GM18870 (cell line): ENCODE results near the gene NEAT1.
"Not testable (repeated sequence)": the region's sequence is repeated elsewhere in the genome, so short reads cannot be mapped to it uniquely, and the experiment has no call there.

Experiments
- ATAC-seq: cut with Tn5 transposase; IDR thresholded peaks from one replicate; pipeline ENCODE4 v1.9.1; 2021; ENCODE audit warnings: moderate library complexity; ENCODE audit not compliant: unreplicated experiment

Gene NEAT1

DNA sequence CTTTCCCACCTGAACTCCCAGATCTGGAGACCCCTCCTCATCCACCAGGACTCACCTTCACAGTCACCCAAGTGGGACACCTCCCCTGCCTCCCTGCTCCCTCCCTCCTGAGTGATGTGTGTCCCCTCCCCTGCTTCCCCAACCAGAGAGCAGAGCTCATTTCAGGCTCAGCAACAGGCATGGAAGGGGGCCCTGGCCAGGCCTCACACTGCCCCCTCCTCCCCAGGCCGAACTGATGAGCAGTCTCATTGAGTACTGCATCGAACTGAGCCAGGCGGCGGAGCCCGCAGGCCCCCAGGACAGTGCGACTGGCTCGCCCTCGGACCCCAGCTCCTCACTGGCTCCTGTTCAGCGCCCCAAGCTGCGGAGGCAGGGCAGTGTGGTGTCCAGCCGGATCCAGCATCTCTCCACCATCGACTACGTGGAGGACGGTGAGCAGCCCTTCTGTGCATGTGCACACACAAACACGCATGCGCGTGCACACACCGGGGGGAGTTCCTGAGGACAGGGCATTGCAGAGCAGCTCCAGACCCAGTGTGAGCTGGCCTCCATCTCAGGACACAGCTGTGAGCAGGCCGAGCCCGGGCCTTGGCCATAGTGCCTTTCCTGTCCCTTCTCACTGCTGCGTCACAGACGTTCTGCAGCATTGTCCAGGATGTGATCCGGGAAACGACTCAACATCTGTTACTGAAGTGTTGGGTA lies 17.8 kb upstream of the NEAT1 start:
- no peak for ATAC-seq

DNA sequence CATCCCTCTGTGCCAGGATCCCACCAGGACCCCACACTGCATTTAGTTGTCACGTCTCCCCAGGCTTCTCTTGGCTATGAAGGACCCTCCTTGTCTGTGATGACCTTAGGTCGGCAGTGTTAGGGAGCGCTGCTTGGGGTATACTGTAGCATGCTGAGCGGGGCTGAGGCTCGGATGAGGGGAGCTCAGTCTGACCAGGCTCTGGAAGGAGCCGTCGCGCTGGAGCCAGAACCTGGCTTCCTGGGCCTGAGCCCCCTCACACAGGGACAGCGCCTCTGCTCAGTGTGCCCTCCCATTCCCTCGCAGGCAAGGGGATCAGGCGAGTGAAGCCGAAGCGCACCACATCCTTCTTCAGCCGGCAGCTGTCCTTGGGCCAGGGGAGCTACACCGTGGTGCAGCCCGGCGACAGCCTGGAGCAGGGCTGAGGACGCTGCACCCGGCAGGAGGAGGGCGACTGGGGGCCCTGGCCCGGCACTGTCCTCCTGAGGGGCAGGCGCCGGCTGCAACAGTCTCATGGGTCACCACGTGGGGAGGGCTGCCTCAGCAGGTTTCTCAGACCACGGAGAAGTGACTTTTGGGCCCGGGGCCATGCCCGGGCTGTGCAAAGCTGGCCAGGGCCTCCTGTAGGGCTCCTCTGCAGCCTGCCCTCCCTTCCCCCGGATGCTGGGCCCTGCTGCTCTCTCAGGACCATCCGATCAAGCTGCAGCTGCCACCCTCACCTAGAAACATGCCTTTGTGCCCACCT lies 11.5 kb upstream of the NEAT1 start:
- no peak for ATAC-seq

DNA sequence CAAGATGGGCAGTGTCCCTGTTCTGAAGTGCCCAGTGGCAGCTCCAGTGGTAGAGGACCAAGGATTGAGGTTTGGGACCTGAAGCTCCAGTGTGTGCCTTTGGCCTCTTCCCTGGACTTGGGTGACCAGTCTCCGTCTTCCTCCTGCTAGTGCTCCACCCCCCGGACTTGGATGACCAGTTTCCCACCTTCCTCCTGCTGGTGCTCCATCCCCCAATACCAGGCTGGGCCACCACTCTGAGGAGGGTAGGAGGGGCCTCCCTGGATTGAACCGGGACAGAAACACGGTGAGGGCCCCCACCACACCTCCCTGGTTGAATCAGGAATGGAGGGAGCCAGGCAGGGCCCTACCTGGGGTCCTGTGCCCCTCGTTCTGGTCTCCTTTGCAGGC lies 10.9 kb upstream of the NEAT1 start:
- ATAC-seq, result no peak

DNA sequence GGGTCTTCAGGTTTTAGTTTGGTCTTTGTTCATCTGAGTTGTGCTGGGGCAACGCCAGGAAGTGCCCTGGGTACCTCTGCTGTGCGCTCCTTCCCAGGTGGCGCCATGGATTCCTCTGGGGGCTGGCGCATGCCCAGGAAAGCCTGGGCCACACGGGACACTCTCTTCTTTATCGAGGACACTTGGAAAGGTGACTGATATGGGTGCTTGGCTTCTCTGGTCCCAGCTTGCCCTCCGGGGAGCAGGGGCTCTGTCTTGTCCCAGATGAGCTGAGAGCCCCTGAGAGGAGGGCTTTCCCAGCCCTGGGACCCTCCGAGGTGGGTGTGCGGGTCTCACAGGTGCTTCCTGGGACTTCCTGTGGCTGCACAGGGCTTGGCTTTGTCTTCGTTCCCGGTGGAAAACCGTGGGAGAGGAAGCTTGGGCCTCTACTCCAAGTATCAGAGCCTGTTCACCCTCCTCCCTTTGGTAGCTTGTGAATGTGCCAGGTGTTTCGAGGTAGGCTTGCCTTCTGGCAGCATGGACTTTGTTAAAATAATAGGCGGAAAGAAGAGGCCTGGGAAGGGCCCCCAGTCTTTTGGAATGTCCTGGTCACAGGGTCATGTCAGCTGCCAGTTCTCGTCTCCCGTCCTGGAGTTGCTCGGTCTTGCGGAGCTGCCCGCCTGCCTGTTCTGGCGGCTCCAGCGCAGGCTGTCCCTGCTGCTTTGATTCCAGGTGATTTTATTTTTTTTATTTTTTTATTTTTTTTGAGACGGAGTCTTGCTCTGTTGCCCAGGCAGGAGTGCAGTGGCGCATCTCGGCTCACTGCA lies 10.1 kb upstream of the NEAT1 start:
- ATAC-seq, result no peak

DNA sequence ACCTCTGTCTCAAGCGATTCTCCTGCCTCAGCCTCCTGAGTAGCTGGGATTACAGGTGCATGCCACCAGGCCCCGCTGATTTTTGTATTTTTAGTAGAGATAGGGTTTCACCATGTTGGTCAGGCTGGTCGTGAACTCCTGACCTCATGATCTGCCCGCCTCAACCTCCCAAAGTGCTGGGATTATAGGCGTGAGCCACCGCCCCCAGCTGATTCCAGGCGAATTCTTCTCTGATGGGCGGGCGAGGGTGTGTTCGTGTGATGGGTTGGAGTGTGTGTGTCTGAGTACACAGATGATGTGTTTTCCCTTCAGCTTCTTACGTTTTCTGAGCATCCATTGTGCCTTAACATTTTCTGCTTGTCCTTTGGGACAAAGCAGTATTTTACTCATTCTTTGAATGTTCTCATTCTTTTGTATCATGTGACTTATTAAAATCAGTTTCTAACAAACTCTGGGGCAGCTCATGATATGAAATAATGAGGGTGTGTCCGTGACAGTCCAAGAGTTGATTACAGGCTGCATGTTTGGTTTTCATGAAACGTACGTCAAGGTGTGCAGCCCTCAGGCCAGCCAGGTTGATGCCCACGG lies 9.4 kb upstream of the NEAT1 start:
- ATAC-seq, result not testable (repeated sequence)

DNA sequence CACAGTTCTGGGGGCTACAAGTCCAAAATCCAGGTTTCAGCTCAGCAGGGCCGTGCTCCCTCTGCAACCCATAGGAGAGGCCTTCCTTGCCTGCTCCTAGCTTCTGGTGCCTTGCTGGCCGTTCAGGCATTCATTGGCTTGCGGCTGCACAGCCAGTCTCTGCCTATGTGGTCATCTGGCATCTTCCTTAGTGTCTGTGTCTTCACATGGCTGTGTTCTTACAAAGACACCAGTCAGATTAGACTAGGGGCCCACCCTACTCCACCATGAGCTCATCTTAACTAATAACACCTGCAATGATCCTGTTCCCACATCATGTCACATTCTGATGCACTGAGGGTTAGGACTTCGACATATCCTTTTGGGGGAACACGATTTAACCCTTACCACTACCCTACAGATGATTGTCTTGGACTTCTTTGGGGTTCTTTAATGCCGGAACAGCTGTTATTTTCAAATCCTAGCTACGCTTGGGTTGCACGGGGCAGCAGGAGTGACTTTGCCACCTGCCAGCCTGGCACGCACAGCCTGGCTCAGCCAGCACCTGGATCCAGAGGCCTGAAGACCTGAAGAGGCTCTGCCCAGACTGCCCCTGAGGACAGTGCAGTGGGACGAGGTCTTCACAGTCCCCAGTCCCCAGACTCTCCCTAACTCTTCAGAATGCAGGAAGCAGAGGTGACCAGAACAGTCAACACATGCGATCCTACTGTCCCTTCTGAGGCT lies 7.7 kb upstream of the NEAT1 start:
- ATAC-seq, result no peak

DNA sequence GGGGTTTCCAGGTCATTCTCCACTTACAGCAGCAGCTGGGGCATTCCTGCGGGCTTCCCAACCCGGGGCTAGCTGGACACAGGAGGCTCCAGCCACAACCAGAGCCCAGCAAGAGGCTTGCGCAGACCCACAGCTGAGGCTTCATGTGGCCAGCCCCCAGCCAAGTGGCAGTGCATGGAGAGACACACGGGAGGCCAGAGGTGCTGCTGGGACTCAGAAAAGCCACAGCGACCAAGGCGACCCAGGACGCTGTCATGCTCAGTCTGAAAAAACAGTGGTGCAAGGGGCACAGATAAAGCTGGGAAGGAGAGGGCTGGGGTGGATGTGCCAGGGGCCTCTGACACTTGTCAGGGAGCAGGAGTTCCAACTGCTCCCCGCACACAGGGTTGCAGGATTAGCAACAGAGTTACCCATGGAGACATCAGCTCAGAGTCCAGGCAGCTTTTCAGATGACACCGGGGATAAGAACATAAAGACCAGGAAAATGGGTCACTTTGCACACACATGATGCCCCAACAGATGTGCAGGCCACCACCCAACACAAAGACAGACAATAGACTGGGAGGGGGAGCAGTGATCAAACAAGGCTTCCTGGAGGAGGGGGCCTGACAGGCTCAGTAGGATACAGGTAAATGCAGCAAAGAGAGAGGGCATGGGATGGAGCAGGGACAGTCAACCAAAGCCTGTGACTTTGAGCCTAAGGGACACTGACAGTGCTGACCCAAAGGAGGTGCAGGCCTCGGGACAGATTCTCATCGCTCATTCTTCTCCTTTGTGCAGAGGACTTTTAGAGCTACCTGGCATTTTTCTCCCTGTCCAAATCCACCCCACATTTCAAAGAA lies 6.9 kb upstream of the NEAT1 start:
- no peak for ATAC-seq

DNA sequence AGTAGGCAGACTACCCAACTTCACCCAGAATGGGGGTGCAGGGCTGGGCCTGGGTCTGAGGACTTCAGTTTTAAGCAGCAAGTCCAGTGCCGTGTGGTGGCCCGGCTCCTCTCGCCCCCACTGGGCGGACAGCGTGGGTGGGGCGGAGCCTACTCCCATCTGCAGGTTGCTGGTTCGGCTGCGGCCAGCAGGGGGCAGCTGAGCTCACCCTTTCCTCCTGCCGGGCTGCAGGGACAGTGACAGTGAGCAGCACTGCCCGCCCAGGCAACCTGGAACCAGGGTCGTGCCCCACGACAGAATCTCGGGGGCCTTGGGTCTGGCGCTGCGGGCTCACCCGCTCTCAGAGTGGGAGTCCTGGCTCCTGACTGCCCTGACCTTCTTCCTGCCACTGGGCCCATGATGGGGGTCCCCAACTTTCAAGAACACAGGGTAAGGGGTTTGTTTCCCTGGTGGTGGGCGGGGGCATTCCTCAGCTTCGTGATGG lies 6.2 kb upstream of the NEAT1 start:
- no peak for ATAC-seq

DNA sequence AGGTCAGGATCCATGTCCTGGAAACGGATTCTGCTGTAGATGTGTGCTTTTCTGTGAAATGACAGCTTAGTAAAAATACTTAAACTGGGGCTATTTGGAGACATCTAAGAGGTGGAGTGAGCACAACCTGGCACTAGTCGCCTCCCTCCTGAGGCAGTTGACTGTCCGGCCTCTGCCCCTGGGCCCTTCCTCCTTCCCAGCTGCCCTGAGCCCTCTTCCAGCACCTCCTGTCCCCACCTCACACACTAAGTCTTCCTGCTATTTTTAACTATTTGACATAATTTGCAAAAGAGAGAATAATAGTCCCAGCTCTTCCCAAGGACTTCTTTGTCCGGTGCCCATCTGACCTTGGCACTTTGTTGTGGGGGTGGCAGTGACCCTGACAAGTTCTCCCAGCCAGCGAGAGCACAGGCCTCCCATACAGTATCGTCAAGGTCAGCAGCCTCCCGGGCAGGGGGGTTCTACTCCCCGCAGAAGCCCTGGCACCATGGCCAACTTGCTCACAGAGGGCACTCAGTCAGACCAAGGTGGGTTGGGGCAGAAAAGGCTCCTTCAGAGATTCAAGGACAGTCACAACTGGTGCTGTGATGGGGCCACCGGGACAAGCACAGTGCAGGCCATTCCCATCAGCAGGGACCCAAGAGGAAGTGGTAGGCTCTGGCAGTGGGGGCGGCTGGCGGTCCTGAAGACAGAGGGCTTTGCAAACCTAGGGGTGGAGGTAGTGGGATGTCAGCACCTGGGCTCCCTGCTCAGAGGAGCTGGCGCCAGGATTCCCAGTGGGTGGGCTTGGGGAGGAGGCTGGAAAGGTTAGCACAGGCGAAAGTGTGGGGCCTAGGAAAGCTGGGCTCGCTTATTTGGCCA lies 5.5 kb upstream of the NEAT1 start:
- no peak for ATAC-seq

DNA sequence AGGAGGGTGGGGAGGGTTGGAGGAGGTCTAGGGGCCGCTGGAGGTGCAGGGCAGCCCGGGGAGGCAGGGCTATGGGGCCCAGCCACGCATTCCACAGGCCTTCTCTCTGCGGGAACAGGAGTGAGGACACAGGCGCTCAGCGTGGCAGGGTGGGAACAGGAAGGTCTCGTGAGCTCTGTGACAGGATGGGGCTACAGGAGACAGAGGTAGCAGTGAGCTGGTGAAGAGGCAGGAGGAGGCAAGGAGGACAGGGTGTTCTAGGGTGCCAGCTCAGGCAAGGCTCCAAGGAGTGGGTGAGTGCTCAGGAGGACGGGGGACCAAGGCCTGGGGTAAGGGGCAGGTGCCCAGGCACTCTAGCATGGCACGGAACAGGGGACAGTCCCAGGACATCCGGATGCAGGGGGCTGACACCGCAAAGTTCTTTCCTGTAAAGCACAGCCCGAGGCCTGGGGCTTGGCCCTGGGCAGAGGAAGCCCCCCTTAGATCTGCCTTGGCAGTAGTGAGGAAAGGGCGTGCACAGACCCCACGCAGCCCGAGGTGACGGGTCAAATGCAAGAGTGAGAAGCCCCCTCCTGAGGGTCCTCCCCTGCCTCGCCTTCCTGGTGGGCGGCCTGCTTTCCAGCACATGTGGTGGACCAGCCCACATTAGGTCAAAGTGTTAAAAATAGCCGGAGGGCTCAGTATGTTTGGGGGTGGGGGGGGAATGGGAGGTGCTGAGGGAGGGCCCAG lies 4.7 kb upstream of the NEAT1 start:
- no peak for ATAC-seq

DNA sequence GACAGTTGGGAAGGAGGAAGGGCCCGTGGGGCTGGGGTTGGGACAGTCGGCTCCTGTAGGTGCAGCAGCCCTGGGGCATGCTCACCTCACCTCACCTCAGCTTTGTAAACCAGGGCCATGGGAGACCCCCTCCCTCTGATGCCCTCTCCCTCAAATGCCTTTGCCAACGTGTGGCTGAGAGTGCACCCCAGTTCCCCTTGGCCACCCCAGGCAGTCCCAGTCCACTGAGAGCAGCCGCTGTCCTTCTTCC lies 4.2 kb upstream of the NEAT1 start:
- ATAC-seq, result no peak

DNA sequence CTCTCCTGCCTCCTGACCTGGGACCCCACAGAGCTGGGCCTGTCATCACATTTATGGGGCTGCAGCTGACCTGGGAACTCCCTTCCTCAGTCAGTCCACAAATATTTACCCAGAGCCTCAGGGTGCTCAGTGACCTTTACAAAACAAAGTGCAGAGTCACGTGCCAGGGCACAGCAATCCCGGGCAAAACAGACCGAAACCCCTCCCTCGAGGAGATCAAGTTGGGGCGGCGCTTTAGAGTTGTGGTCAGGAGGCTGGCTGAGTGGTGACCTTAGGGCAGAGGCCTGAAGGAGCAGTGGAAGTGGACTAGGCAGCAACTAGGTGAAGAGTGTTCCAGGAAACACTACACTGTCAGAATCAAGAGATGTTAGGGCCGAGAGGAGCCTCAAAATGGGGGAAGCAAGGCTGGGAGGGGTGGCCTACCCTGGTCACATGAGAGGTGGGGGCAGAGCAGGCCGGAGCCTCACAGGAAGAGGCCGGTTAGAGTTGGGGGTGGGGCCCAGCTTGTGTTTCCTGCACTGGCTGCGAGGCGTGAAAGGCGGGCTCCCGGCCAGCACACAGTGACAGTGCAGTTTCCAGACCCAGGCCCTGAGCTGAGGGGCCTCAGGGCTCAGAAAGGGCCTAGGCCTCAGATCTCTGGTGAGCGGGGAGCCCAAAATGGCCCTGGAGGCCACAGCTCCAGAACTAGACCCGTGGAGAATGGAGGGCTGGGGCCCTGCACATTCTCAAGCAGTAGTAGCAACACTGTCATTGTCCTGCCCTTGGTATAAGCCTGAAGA lies 3.7 kb upstream of the NEAT1 start:
- peak; percentile 22 for ATAC-seq

DNA sequence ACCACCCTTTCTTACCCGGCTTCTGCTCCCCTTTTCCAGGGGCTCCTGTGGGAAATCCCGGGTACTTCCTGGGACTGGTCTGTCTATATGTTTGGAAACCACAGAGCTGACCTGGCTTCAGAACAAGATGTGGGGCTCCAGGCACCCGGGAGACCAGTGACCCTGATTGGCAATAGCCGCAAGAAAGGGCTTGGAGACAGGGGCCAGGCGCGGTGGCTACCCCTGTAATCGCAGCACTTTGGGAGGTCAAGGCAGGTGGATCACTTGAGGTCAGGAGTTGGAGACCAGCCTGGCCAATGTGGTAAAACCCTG lies 3.2 kb upstream of the NEAT1 start:
- no peak for ATAC-seq

DNA sequence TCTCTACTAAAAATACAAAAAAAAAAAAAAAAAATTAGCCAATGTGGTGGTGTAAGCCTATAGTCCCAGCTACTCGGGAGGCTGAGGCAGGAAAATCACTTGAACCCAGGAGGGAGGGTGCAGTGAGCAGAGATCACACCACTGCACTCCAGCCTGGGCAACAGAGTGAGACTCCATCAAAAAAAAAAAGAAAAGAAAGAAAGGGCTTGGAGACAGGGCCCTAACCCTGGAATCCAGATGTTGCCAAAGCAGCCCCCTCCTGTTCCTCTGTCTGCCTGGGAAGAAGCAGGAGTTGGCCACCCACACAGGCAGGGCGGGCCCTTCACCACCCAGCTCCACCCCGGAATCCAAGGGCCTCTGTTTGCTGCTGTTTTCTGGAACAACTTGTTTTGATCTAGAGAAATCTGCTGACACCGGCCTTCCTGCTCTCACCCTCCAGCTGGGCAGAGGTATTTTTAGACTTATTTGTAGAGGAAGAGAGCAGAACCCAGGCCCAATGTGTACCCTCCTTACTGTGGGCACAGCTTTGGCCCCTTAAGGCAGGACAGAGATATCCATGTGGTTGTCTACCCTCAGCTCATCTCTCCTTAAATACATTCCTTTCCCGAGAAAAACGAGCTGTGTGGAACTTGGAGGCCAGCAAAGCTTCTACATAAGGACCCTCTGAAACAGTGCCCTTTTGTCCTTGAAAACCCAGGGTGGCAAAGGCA lies 2.7 kb upstream of the NEAT1 start:
- no peak for ATAC-seq

DNA sequence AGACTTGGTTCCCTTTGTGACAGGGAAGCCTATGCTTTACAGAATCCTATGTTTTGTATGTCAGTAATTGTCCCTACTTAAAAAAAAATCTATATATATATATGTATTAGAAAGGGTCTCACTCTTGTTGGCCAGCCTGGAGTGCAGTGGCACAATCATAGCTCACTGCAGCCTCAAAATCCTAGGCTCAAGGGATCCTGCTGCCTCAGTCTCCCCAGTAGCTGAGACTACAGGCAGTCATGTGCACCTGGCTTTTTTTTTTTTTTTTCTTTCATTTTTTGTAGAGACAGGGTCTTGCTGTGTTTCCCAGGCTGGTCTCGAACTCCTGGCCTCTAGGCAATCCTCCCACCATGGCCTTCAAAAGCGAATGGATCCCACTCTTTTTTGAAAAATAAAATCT lies 2.1 kb upstream of the NEAT1 start:
- ATAC-seq, result no peak

DNA sequence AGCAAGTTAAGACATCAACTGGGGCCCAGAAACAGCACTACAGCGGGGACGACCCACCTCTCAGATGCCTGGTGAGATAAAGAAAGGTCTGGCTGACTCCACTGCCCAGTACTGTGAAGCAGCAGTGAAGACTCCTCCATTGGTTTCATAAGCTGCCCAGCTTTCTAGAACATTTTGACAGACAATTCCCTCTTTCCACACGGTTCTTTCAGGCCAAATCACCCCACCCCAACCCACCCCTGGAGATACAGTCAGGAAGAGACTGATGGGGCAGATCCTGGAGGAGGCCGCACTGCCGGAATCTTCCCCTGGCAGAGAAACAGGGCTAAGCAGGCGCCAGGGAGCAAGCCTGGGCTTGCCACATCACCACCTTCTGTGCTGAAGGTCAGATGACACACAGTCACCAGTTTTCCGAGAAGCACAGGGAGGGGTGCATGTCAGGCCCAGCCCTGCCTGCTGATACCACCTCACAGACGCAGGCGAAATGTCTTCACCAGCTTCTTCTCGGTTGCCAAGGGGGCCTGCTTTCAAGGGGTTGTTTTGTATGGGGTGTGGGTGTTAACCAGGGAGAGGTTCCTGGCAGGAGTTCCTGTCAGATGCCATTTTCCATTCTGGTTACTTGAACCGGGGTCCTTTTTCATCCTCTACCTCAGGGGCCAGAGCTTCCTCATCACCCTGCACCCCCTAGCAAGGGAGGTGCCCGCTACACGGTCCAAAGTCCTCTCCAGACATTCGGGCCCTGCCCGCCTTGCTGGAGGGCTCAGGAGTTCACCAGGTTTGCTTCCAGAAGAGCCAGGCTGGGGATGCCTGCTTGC lies 1.4 kb upstream of the NEAT1 start:
- no peak for ATAC-seq
